GM12865 (cell line): Measurements from ENCODE around the gene MS4A8.

Source experiments
- DNase-seq: peaks from one replicate; pipeline ENCODE4 v3.0.0; 2010; ENCODE audit warnings: low read depth
- H3K4me3 ChIP-seq: 2 replicates; pipeline ENCODE4 v1.5.1; 2011; ENCODE audit warnings: mild to moderate bottlenecking, low read depth, low read length, control low read depth
- TF ChIP-seq, protein P1 (sequence below): IDR thresholded peaks from 2 replicates; pipeline ENCODE4 v1.5.1; 2011; ENCODE audit warnings: low read length, control low read depth, low read depth, inconsistent platforms; ENCODE audit not compliant: insufficient read depth; ENCODE audit errors: missing control alignments

The MS4A8 gene

GRCh38 chr11:60691661-60692060 is 7.8 kb upstream of the MS4A8 start:
- TF ChIP-seq, protein P1, sequence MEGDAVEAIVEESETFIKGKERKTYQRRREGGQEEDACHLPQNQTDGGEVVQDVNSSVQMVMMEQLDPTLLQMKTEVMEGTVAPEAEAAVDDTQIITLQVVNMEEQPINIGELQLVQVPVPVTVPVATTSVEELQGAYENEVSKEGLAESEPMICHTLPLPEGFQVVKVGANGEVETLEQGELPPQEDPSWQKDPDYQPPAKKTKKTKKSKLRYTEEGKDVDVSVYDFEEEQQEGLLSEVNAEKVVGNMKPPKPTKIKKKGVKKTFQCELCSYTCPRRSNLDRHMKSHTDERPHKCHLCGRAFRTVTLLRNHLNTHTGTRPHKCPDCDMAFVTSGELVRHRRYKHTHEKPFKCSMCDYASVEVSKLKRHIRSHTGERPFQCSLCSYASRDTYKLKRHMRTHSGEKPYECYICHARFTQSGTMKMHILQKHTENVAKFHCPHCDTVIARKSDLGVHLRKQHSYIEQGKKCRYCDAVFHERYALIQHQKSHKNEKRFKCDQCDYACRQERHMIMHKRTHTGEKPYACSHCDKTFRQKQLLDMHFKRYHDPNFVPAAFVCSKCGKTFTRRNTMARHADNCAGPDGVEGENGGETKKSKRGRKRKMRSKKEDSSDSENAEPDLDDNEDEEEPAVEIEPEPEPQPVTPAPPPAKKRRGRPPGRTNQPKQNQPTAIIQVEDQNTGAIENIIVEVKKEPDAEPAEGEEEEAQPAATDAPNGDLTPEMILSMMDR = no peak
- DNase-seq = peak; percentile 21
- H3K4me3 ChIP-seq = no peak overlapping the region

- no peak overlapping the region for H3K4me3 ChIP-seq
- TF ChIP-seq, protein P1 = no peak
- no peak for DNase-seq
Measured at GRCh38 chr11:60699936-60700335, 524 bp downstream of the MS4A8 start.

- TF ChIP-seq, protein P1 = peak; percentile 49
- peak; percentile 66 for DNase-seq
- H3K4me3 ChIP-seq = no peak overlapping the region
Measured at GRCh38 chr11:60700689-60701468, 1.5 kb downstream of the MS4A8 start.

- no peak for DNase-seq
- TF ChIP-seq, protein P1 = no peak
- H3K4me3 ChIP-seq = no peak overlapping the region
Measured at GRCh38 chr11:60701469-60701818, 2.0 kb downstream of the MS4A8 start.

- no peak for DNase-seq
- TF ChIP-seq, protein P1 = no peak
- H3K4me3 ChIP-seq = no peak overlapping the region
Measured at GRCh38 chr11:60703374-60703773, 4.0 kb downstream of the MS4A8 start.

DNA sequence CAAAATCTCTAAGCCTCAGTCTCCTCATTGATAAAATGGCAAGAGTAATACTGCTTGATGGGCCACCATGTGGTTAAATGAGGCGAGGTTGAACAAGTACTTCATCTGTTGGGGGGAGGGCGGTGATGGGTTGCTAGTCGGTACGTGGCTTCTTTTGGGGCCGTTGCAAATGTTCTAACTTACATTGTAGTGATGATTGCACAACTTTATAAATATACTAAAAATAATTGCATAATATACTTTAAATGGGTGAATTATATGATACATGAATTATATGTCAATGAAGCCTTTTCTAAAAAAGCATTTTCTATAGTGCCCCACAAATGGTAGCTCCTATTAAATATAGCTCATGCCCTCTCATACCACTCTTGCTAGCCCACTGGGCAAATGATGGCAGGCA is 6.5 kb downstream of the MS4A8 start:
- no peak overlapping the region for H3K4me3 ChIP-seq
- TF ChIP-seq, protein P1 = no peak
- DNase-seq = no peak

DNA sequence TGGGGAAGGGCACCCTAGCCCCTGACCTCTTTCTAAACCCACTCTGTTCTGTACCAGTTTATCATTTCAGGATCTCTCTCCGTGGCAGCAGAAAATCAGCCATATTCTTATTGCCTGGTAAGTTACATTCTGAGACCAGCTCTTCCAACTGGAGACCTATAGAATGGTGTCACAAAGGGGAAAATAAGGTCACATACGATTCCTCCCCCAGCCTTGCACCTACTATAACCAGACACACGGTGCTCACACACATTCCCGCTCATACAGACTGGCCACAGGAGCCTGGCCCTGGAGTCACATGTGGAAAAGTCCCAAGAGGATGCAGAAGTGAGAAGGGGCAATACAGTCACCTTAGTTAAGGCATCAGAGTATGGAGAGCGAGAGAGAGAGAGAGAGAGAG is 7.5 kb downstream of the MS4A8 start:
- TF ChIP-seq, protein P1 = no peak
- no peak overlapping the region for H3K4me3 ChIP-seq
- no peak for DNase-seq
